Measurements from ENCODE around the gene MAST3. TPM values are rescaled to one million over a fixed set of nuclear protein-coding genes. Genes with fewer than 3 reads are reported as not detected.

The MAST3 gene
- total RNA-seq, 1 donor from 2014 or later, result 20.1 TPM

- no peak for DNase-seq (ENCODE audit: low spot score)
- intact Hi-C loops (cut with DNase I), result loop anchor here (5.0 kb wide), 1 partner anchor 123 kb away; no protein-coding TSS in a partner anchor
- no peak for ATAC-seq
Observed at GRCh38 chr19:18123819-18124218, 26.2 kb downstream of the MAST3 start.

GRCh38 chr19:18126097-18126496 lies 28.5 kb downstream of the MAST3 start:
- intact Hi-C loops (cut with DNase I), result no loop called here
- DNase-seq (ENCODE audit: low spot score) (no peak), ATAC-seq (no peak)

GRCh38 chr19:18128044-18128443 lies 30.5 kb downstream of the MAST3 start:
- intact Hi-C loops (cut with DNase I), result no loop called here
- no peak for ATAC-seq
- no peak for DNase-seq (ENCODE audit: low spot score)

- ATAC-seq, result no peak
- intact Hi-C loops (cut with DNase I), result no loop called here
Observed at GRCh38 chr19:18128805-18129204, 31.2 kb downstream of the MAST3 start.

GRCh38 chr19:18130523-18131242 lies 33.1 kb downstream of the MAST3 start:
- DNase-seq (ENCODE audit: low spot score) (no peak), ATAC-seq (no peak)
- intact Hi-C loops (cut with DNase I), result no loop called here

More at GRCh38 chr19:18128805-18129204, 31.2 kb downstream of the MAST3 start:
- no peak for DNase-seq (ENCODE audit: low spot score)

- intact Hi-C loops (cut with DNase I), result no loop called here
- DNase-seq (ENCODE audit: low spot score) (no peak), ATAC-seq (no peak)
Observed at GRCh38 chr19:18131841-18132596, 34.4 kb downstream of the MAST3 start.

- DNase-seq (ENCODE audit: low spot score) (no peak), ATAC-seq (no peak)
- intact Hi-C loops (cut with DNase I), result no loop called here
Observed at GRCh38 chr19:18135712-18136584, 38.4 kb downstream of the MAST3 start.

GRCh38 chr19:18137242-18137641 lies 39.7 kb downstream of the MAST3 start:
- ATAC-seq, result no peak
- DNase-seq (ENCODE audit: low spot score), result no peak
- intact Hi-C loops (cut with DNase I), result no loop called here

- intact Hi-C loops (cut with DNase I), result no loop called here
- ATAC-seq, result no peak
- DNase-seq (ENCODE audit: low spot score), result no peak
Observed at GRCh38 chr19:18137657-18138339, 40.2 kb downstream of the MAST3 start.

GRCh38 chr19:18140473-18140872 lies 42.9 kb downstream of the MAST3 start:
- ATAC-seq (no peak), DNase-seq (ENCODE audit: low spot score) (no peak)
- intact Hi-C loops (cut with DNase I), result no loop called here

- intact Hi-C loops (cut with DNase I), result no loop called here
- DNase-seq (ENCODE audit: low spot score) (no peak), ATAC-seq (no peak)
Observed at GRCh38 chr19:18141031-18141430, 43.5 kb downstream of the MAST3 start.

GRCh38 chr19:18143902-18144301 lies 46.3 kb downstream of the MAST3 start:
- intact Hi-C loops (cut with DNase I), result no loop called here
- DNase-seq (ENCODE audit: low spot score) (no peak), ATAC-seq (no peak)

GRCh38 chr19:18144361-18144760 lies 46.8 kb downstream of the MAST3 start:
- ATAC-seq (no peak), DNase-seq (ENCODE audit: low spot score) (no peak)
- intact Hi-C loops (cut with DNase I), result no loop called here

GRCh38 chr19:18144906-18145305 lies 47.3 kb downstream of the MAST3 start:
- no peak for DNase-seq (ENCODE audit: low spot score)
- intact Hi-C loops (cut with DNase I), result no loop called here
- ATAC-seq, result no peak

- intact Hi-C loops (cut with DNase I), result no loop called here
- no peak for ATAC-seq
Observed at GRCh38 chr19:18145391-18145999, 47.9 kb downstream of the MAST3 start.

GRCh38 chr19:18147396-18147795 lies 49.8 kb downstream of the MAST3 start:
- ATAC-seq (no peak), DNase-seq (ENCODE audit: low spot score) (no peak)
- intact Hi-C loops (cut with DNase I), result no loop called here

More at GRCh38 chr19:18145391-18145999, 47.9 kb downstream of the MAST3 start:
- DNase-seq (ENCODE audit: low spot score), result no peak

GRCh38 chr19:18149596-18149975 lies 52.0 kb downstream of the MAST3 start:
- no peak for ATAC-seq
- DNase-seq (ENCODE audit: low spot score), result no peak
- intact Hi-C loops (cut with DNase I), result no loop called here

- intact Hi-C loops (cut with DNase I), result no loop called here
- DNase-seq (ENCODE audit: low spot score) (no peak), ATAC-seq (no peak)
Observed at GRCh38 chr19:18150776-18151624, 53.4 kb downstream of the MAST3 start.
